Hypothalamus (tissue), 51 donors: ENCODE measurements around the gene RNU7-1.

Experiments used
- DNase-seq, 51 donors: peaks; one replicate each; lab custom pipeline; 2025; lab: John Stamatoyannopoulos, UW

RNU7-1 gene

DNA sequence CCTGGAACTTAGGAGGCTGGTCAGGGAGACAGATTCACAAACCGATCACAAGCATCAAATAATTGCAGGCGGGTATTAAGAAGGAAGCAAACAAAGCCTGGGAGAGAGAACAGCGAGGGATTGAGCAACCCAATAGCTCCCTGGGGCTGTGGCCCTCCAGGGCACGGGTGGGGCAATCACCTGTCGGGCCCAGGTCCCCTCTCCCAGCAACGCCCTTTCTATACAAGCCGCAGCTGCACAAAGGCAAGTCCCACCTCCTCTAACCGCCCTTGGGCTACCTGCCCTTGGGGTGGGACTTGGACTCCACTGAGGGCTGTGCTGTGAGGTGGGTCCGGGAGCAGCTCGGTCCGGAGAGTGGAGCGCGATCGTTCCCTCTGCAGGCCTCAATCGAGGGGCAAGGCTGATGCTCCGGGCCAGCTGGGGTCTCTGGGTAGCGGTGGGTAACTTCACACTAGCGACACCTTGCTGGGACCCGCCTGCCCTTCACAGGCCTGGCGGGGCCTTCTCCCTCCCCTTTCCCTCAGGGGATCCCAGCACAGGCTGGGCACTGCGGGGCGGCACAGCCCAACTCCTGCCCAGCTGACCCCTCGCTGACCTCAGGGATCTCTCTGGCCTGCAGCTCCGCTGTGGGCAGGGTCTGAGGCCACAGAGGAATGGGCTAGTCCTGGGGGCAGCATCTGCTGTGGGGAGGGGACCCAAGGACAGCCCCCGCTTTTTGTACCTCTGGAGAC lies 18.8 kb downstream of the RNU7-1 start:
- DNase-seq, result no peak

DNA sequence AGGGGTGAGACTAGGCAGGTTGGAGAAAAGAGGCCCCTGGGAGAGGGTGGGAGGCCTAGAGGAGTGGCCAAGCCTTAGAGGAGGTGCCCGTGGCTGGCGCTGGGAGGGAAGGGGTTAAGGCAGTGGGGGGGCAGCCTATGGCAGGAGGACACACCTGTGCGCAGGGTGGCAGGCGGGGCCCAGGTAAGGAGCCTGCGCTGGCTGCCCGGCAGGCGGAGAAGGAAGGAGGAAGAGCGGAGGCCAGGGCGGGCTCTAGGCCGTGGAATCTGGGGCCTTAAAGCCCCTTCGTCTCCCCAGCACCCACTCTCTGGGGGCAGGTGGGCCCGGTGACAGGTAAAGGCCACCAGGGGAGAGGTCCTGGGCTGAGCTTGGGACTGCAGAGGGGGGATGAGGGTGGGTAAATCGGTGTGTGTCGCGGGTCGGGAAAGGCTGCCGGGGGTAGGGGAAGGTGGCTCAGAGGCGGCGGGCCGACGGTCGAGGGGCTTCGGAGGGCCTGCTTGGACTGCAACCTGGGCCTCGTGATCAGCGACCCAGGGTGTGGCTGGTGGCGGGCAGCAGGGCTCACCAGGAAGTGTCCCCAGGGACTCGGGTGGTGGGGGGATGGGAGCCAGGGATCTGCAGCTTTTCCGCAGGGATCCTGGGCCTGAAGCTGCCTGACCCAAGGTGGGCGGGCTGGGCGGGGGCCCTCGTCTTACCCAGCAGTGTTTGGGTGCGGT lies 19.6 kb downstream of the RNU7-1 start:
- DNase-seq, result no peak

DNA sequence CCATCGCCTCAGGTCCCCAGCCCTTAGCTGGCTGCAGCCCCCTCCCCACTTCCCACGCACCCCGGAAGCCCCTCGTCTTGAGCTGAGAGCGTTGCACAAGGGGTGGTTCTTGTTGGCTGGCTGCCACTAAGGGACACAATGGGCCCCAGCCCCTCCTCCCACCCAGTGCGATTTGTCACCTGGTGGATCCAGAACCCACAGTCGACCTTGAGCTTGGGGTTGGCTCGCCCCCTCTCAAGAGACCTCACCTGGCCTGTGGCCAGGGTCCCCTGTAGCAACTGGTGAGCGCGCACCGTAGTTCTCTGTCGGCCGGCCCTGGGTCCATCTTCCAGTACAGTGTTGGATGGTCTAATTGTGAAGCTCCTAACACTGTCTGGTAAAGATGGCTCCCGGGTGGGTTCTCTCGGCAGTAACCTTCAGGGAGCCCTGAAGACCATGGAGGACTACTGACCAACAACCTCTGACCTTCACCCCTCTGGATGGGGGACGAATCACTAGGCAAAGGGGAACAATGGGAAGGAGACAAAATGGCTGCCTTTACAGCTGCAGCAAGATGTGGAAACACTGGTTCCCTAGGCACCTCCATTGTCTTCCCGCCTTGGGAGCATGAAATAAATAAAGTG lies 20.3 kb downstream of the RNU7-1 start:
- no peak for DNase-seq

DNA sequence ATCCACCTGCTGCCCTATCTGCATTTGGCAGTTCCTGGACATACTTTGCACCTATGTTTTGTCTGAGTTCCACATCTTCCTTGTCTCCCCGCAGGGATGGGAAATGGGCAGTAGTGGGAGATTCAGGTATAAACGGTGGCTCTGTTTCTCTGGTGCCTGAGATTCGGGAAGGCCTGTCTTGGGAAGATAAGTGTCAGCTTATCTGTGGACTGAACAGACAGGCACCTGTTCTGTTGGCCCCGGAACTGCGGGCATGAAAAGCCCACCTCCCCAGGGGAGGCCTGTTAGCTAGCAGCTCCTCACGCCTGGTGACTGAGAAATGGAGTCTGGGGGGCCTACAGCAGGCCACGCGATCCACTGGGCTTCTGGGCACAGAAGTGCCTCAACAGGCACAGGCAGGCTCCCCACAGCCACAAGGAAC lies 21.0 kb downstream of the RNU7-1 start:
- no peak for DNase-seq

DNA sequence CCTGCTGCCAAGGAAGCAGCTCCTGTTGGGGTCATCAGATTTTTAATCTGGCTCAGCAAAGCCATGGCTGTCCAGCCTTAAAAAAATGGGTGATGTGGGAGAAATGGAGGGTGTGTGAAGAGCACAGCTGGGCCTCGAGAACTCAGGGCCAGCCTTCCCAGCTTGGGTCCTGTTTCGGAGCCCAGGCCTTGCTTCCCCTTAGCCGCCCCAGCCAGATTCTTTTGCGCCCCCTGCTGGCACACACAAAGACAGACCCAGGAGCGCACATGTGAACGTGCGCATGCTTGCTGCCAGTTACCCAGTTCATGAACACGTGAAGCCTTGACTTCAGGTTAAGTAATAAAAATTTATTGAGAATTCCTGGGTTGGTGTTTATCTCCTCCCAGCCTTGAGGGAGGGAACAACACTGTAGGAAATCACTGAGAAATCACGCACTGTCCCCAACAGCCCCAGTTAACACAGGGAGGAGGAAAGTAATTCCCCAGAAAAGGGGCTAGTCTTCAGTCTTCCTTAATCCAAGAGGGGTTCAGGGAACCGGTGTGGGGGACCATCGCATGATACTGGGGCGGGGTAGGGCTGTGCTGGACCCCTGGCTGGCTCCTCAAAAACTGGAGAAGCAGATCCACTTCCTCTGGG lies 21.5 kb downstream of the RNU7-1 start:
- peak in 47 of 51 donors; percentile 15 to 85 (median 64) for DNase-seq

DNA sequence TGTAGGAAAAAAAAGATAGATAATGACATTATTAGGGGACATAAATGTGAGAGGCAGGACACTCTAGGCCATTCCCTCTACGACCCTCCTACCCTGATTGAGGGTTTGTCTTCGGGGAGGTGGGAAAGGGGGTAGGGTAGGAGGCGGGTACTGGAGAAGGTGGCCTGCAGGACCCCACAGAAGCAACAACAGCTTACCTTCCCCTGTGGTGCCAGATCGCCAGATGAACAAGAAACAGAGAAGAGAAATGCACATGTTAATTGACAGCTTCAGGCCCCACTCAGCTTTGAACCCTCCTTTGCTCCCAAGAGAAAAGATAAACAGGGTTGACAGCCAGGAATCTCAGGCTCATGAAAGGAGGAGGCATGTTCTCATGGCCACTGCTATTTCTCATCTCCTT lies 22.1 kb downstream of the RNU7-1 start:
- DNase-seq, result no peak

DNA sequence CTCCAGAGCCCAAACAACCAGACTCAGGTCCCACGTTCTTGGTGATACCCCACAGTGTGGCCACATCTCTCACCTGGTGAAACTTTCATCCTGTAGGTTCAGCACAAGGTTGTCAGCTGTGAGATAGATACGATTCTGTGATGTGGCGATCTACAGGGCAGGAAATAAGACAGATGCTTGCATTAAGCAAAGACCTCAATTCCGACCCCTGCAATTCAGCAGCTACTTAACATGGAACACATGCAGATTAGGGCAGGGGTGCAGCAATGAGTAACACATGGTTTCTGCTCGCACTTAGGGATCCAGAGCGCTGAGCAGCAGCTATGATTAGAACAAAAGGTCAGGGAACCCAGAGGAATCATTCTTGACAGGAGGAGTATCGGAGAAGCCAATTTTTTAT lies 22.7 kb downstream of the RNU7-1 start:
- DNase-seq, result no peak

DNA sequence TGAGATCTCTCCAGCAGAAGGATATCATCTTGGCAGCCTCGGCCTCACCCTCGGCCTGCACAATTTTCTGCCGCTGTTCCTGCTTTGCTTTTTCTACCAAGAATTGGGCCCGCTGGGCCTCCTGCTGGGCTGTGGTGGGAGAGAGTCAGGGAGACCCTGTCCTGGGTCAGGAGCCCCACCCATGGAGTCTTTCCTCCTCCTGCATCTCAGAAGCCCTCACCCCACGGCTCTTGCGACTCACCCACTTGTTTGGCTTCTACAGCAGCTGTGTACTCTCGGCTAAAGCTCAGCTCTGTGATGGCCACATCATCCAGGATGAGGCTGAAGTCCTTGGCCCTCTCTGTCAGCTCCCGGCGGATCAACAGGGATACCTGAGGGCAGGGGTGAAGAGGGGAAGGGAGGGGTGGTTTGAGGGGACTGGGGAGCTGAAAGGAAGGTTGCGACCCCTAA lies 24.1 kb downstream of the RNU7-1 start:
- DNase-seq, result no peak

DNA sequence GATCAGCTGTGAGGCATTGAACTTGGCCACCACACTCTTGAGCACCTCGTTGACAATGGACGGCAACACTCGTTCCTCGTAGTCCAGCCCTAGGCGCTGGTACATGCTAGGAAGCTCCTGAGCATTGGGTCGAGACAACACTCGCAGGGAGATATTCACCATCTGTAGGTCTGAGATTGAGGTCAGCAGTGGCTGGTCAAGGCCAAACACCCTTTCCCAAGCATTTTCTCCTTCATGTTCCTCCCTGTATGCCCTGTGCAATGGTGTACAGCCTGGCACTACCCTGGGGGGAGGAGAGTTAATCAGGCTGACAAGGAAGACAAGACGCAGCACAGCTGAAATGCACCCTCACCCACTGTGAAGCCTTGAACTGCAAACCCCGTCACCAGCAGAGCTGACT lies 24.8 kb downstream of the RNU7-1 start:
- DNase-seq, result no peak

DNA sequence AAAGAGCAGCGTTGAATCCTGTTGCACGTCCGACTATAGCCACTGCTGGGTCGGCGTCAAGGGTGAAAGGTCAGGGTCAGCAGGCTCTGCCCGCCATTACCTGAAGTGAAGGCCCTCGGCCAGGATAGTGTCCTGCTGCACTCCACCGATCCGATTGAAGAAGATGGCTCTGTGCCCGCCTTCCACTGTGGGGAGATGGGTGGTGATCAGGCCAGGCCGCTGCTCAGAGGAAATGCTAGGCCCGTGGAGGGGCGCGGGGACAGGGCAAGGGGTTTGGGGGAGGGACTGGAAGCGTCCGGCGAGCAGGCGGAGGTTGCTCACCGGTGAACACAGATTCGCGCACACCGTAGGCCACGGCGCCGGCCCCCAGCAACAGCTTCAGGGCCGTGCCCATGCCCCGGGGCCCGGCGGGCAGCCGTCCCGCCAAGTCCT lies 26.5 kb downstream of the RNU7-1 start:
- DNase-seq, result no peak

DNA sequence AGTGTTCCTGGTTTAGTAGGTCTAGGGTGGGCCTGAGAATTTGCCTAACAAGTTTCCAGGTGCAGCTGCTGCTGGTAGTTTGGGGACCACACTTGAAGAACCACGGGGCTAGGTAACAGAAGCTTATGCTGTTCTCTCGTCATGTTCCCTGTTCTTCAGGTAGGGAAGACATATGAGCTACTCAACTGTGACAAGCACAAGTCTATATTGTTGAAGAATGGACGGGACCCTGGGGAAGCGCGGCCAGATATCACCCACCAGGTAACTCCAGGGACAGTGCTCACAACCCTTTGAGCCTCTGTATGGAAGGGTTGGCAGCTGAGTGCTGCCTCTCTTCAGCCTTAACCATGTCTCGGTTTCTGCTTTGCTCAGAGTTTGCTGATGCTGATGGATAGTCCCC lies 30.6 kb downstream of the RNU7-1 start:
- no peak for DNase-seq

DNA sequence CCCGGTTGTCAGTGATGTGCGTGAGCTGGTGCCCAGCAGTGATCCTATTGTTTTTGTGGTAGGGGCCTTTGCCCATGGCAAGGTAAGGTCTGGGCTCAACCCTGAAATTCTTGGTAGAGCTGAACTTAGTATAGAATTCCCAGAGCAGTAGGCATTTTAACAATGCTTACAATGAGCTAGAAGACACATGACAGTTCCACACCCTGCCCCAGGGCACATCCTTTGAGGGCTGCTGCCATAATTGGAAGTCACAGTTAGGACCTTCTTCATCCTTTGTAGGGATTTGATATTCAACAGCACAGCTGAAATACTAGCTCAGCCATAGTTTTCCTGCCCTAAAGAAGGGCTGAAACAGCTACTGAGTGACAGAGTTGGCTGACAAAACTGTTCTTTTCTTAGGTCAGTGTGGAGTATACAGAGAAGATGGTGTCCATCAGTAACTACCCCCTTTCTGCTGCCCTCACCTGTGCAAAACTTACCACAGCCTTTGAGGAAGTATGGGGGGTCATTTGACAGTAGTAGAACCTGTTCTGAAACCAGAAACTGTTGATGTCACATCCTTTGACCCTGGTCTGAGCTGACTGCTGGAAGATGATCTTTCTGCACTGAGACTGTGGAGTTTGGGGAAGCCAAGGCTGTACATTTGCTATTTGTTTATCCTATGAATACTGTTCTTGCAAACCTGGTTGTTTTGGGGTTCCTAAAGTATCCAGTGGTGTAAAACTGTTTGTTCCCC lies 31.8 kb downstream of the RNU7-1 start:
- no peak for DNase-seq

DNA sequence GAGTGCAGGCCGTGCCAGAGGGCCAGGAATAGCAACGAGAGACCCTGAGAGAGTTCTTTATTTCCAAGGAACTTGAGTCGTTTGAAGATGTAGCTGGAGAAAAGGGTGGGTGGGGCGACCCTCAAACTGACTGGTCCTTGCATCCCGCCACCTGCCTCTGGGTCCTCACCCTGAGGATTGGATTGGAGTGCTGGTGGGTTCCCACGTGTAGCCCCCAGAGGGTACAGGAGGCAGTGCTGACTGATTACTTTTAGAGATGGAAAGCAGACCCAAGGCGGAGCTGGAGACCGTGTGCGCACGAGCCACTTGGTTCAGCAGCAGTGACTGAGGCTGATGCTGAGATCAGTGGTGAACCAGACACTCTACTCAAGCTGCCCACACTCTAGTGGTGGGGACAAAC lies 34.0 kb downstream of the RNU7-1 start:
- no peak for DNase-seq

DNA sequence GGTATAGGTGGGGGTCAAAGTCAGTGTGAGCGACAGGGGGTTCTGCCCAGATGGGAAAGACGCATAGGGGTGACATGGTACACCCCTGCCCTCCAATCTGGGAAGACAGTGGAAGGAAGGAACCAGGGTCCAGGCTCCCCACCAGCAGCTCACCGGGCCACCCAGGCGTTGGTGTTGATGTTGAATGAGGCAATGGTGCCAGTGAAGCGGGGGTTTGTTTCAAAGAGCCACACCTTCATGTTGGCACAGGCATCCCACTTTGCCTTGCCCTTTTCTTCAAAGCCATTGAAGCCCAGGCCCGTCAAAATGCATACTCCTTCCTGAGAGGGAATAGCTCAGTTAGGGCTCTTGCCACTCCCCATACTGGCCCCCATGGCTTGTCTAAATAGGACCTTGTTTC lies 34.6 kb downstream of the RNU7-1 start:
- no peak for DNase-seq

DNA sequence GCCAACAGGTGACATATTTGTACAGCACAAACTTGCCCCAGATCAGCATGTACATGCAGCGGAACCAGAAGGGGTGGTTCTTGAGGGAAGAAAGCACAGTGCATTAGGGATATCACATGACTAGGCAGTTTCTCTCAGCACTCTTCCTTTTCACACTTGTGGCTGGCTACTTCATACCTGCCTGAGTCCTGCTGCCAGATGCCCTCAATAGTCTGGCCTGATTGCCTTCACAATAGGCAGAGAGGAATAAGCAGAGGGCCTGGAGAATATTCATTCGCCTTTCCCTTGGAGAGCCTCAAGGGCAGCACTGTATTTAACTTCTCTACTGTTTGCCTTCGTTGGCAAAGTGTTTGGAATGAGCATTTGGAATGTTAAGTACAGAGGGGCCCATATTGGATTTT lies 35.0 kb downstream of the RNU7-1 start:
- DNase-seq, result no peak

DNA sequence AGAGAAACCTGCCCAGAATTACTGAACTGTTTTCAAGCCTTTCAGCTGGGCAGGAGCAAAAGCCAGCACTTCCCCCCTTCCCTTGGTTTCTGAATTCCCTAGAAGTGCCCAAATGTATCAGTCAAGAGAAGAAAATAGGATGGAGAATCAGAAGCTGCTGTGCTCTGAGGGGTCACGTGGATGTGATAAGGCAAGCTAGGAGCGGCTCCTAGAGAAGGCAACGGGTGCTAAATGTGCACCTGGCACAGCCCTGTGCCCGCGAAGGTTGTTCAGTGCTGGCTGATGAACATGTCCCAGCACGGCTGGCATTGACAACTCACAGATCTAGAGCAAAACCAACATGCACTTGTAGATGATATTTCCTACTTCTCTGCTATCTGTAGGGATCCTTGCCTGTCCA lies 35.4 kb downstream of the RNU7-1 start:
- no peak for DNase-seq

DNA sequence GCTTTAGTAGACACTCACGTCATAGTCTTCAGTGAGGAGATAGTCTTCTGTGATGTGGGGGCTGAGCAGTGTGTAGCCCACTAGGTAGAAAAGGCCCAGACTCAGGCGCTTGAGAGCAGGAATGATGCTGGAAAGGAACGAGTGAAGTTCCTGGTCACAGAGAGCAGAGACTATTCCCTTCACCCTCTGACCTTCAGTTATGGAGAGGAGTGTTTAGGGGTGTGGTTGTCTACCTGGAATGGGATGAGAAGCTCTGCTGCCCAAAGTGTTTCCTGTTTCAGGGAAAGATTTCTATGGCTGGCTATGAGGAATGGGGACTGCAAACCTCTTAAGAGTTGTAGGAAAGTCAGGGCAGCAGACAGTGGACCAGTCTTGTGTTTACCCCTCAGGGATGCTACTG lies 35.8 kb downstream of the RNU7-1 start:
- DNase-seq, result no peak

DNA sequence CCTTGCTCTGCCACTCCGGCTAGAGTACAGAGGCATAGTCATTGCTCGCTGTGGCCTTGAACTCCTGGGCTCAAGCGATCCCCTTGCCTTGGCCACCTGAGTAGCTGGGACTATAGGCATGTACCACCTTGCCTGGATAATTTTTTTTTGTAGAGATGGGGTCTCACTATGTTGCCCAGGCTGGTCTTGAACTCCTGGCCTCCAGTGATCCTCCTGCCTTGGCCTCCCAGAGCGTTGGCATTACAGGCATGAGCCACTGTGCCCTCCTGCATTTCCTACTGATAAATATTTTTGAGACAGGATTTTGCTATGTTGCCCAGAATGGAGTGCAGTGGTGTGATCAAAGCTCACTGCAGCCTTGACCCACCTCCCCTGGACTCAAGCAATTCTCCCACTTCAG lies 36.5 kb downstream of the RNU7-1 start:
- no peak for DNase-seq

DNA sequence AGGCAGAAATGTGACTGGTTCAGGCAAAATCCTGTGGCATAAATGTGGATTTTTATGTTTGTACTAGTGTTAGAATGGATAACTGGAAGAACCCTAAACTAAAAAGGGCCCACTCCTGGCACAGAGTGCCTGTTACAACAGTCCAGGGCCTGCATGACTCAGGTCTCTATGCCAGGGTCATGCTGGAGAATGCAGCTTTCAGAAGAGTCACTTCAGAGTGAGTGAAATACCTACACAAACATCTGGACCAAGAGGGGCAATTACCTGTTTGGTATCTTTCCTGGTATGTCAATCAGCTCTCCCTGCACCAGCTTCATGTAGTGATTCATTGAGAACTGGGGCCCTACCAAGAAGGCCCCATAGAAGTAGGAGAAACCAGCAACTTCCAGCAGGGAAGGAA lies 37.1 kb downstream of the RNU7-1 start:
- no peak for DNase-seq

DNA sequence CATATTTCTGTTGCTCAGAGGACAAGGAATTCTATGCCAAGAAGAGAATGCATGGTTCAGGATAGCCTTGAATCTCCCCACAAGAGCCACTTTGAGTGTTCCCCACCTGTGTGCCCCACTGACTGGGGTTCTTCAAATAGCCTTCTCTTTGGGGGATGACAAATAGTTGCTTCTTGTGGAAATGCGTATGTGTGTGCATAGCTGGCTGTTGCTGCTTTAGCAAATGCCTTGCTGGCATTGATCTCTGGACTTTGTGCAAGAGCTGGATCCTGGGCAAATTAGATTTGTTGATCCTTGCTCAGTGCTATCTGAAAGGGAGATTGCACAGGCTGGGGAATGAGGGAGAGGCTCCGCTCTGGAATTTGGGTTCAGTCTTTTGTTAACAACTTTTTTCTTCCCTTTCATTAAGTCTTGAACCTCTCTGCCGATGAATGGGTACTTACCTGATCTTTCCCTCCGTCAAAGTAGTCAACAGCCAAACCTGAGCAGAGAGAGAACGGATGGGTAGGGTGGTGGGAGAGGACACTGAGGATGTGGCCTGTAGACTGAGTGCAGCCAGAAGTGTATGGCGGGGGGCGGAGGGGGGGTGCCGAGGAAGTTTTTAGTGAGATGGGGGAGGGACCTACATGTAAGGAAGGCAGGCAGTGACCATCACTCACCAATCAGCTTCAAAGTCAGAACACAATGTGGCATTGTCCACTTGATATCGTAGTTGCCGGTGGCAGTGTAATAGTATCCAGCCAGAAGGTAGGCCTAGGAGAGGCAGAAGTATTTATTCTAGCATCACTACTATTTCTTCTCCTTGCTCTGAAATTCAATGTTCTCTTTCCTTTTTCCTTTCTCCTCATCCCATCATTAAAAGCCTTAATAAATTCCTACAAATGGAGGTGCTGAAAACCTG lies 37.8 kb downstream of the RNU7-1 start:
- no peak for DNase-seq
